Skeletal muscle cell (primary cell): ENCODE data around the gene TMEM132A.
A peak's percentile ranks its signal among the peaks of the same experiment; 100 is the strongest.

Experiments
- DNase-seq: peaks from one replicate; pipeline ENCODE4 v3.0.0-alpha.2; 2010; ENCODE audit warnings: low read depth
- H3K4me3 ChIP-seq: 2 replicates; pipeline ENCODE4 v1.5.1; 2011; ENCODE audit warnings: low read depth, mild to moderate bottlenecking, control low read depth, low read length, moderate library complexity

TMEM132A gene

DNA sequence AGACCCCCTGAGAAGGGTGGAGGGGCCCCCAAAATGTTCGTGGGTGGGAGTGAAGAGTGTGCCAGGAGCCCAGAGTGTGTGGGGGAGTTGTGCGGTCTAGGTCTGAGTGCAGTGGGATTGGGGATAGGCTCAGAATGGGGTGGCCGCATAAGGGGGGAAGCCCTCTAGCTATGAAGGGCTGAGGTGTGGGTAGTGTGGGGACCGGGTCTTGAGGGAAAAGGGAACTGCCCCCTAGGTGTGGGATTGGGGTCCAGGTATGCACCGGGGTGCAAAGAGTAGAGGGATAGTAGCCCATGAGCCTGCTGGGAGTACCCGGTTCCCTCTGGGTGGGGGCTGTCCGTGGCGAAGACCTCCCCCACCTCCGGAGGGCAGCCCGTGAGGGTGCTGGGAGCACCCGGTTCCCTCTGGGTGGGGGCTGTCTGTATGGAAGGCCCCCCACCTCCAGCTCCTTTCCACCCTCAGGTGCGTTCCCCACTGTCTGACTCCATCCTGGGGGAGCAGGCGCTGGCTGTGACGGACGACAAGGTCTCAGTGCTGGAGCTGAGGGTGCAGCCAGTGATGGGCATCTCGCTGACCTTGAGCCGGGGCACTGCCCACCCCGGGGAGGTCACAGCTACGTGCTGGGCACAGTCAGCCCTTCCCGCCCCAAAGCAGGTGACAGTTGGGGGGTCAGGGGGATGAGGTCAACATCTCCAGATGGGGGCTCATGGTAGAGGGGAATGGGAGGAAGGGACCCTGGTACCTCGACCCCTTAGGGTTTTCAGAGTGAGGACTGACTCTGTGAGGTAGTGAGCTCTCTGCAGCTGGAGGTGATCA is 10.7 kb downstream of the TMEM132A start:
- no peak overlapping the region for H3K4me3 ChIP-seq
- no peak for DNase-seq

DNA sequence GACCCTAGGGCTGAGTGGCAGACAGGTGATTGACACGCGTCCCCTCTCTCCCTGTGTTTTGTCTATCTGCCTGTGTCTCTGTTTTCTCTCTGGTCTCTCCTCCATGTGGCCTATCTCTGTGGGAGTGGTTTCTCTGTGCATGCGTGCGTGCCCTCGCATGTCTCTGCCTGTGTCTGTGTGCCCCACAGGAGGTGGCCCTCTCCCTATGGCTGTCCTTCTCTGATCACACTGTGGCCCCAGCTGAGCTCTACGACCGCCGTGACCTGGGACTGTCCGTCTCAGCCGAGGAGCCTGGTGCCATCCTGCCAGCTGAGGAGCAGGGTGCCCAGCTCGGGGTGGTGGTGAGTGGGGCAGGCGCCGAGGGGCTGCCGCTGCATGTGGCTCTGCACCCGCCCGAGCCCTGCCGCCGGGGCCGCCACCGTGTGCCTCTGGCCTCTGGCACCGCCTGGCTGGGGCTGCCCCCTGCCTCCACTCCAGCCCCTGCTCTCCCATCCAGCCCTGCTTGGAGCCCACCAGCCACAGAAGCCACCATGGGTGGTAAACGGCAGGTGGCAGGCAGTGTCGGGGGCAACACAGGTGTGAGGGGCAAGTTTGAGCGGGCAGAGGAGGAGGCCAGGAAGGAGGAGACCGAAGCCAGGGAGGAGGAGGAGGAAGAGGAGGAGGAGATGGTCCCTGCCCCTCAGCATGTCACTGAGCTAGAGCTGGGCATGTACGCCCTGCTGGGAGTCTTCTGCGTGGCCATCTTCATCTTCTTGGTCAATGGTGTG is 11.6 kb downstream of the TMEM132A start:
- no peak overlapping the region for H3K4me3 ChIP-seq
- no peak for DNase-seq

DNA sequence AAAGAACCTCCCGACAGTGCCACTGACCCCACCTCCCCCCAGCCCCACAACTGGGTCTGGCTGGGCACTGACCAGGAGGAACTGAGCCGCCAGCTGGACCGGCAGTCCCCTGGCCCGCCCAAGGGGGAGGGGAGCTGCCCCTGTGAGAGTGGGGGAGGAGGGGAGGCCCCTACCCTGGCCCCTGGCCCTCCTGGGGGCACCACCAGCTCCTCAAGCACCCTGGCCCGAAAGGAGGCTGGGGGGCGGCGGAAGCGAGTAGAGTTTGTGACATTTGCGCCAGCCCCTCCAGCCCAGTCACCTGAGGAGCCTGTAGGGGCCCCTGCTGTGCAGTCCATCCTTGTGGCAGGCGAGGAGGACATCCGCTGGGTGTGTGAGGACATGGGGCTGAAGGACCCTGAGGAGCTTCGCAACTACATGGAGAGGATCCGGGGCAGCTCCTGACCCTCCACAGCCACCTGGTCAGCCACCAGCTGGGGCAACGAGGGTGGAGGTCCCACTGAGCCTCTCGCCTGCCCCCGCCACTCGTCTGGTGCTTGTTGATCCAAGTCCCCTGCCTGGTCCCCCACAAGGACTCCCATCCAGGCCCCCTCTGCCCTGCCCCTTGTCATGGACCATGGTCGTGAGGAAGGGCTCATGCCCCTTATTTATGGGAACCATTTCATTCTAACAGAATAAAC is 12.3 kb downstream of the TMEM132A start:
- DNase-seq: no peak
- no peak overlapping the region for H3K4me3 ChIP-seq

DNA sequence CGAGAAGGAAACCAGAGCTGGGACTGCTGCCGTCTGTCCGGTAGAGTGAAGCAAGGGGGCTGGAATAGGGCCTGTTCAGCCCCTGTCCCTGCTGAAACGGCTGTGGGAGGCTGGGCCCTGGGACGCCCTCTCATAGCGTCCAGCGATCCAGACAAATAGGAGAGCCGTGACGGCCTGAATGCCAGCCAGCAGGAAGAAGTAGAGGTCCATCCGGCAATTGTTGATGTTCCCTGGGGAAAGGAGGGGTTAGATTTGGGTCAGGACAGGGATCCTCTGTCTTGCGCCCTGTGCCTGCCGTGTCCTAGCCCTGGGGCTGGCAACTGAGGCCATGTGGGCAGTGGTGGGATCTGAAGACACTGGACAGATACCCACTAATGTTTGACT is 12.9 kb downstream of the TMEM132A start:
- no peak overlapping the region for H3K4me3 ChIP-seq
- DNase-seq: no peak

DNA sequence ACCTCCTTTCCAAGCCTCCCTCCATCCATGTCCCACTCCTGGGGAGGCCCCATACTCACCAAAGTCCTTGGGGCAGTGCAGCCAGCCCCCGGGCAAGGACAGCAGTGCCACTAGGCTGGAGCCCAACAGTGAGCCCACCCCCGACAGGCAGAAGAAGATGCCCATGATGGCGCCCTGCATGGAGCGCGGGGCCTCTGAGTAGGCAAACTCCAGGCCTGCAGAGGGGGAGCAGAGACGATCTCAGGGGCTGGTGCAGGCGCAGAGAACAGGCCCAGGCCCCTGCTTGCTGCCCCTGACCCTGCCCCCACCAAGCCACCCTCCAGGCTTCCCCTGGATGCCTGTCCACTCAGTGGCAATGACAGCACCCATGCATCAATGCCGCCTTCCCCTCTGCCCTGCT is 13.6 kb downstream of the TMEM132A start:
- no peak overlapping the region for H3K4me3 ChIP-seq
- no peak for DNase-seq

DNA sequence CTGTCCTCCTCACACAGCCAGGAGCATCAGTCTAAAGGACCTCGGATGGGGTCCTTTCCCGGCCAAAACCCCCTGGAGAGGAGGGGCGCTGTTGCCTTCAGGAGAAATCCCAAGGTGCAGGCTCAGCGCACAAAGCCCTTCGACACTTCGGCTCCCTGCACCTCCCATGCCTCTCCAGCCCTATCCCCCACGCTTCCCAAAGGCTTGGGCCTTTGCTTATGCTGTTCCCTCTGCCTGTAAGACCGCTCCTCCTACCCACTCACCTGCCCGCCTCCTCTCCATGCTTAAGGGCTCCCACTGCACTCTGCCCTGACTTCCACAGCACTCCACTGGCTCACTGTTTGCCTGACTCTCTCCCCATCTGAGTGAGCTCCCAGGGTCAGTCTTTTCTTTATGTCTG is 14.2 kb downstream of the TMEM132A start:
- H3K4me3 ChIP-seq: no peak overlapping the region
- DNase-seq: no peak

DNA sequence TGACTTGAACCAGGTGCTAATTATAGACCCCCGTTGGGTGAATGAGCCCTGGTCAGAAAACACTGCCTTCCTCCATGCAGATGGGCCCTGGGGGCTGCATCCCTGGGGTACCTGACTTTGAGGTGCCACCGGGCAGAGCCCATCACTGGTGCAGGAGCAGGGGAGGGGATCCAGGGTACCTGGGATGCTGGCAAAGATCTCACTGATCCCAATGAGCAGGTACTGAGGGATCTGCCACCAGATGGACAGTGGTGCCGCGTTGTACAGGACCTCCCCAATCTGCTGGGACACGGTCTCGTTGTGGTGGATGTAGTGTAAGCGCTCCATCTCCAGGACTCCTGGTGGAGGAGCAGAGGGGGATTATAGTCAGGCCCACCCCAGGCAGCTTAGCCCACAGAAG is 15.0 kb downstream of the TMEM132A start:
- no peak for DNase-seq
- H3K4me3 ChIP-seq: no peak overlapping the region

DNA sequence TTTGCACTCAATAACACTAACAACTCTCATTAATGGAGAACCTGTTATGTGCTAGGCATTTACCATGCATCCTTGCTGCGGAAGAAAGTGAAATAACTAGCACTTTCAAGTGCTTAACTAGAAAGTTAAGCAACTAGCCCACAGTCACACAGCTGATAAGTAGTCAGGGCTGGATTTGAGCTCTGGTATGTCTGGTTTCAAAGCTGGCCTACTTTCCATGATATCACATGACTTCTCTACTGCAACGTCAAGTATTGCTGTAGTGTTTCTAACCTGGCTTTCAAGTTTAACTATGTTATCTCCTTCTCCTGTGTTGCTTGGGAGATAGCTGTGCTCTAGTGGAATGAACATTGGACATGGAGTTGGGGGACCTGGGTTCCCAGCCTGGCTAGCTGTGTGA is 15.6 kb downstream of the TMEM132A start:
- DNase-seq: no peak
- no peak overlapping the region for H3K4me3 ChIP-seq

DNA sequence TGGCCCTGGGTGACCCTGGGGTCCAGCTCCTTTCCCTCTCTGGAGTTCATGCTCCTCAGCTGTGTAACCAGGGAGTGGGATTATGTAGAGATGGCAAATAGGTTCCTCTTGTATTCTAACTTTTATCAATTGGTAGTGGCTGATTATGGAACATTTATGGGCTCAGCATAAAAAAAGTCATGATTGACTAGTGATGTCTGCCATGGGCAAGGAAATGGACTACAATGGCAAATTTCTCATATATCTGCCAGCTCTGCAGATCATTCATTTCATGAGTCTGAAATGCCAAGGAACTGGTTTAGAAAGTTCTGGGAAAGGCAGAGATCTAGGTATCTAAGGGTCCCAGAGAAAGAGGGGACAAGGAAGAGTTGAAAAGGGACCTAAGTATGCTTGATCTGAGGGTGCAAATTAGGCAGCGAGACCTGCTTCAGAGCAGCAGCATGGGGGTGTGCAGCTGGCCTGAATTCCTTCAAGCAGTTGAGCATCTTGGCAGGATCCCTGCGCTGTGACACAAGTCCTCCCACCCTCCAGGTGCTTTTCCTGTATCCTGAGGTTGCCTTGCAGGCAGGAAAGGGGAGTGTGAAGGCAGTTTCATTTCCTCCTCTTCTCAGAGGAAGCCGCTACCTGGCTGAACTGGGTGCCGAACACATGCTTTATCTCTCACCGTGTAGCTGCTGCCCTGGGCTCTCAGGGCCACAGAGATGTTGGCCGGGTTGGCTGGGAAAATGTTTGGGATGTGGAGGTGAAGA is 17.3 kb downstream of the TMEM132A start:
- no peak for DNase-seq
- H3K4me3 ChIP-seq: no peak overlapping the region

DNA sequence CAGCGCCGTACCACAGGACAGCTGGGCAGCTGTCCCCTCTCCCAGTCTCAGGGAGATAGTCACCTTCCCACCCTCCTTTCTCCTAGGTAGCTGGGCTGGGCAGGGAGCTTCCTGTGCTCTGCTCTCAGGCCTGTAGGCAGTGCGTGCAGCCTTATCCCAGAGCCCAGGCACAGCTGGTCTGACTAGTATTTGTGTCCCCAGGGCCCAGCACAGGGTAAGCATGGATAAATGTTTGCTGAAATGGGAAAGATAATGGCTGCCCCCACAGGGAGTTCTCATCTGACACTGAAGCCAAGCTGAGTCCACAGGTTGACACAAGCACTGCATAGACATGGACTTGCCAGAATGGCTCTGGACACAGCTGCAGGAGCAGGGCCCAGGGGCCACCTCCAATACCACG is 18.0 kb downstream of the TMEM132A start:
- no peak for DNase-seq

DNA sequence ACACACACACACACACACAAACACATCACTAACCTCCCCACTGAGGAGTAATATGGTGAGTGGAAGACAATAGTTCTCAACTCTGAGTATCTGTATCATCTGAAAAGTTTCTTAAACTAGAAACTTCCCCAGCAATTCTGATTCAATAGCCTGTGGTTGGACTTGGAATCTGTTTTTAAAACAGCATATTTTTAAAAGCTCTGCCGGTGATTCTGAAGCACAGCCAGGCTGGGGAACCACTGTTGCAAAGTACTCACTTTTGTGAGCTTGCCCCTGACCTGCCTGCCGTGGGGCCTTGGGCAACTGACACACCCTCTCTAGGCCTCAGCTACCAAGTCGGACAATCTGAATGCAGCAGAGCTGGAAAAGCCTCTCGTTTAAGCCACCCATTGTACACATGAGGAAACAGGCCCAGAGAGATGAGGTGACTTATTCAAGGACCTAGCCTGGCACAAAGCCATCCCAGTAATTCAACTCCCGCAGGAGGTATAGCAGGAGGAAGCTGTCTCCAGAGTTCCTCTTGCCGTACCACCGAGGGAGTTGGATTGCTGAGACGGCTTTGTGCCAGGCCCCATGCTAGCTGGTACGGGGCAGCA is 18.8 kb downstream of the TMEM132A start:
- DNase-seq: no peak
- H3K4me3 ChIP-seq: no peak overlapping the region

More for the DNA sequence above, 18.0 kb downstream of the TMEM132A start:
- H3K4me3 ChIP-seq: no peak overlapping the region

DNA sequence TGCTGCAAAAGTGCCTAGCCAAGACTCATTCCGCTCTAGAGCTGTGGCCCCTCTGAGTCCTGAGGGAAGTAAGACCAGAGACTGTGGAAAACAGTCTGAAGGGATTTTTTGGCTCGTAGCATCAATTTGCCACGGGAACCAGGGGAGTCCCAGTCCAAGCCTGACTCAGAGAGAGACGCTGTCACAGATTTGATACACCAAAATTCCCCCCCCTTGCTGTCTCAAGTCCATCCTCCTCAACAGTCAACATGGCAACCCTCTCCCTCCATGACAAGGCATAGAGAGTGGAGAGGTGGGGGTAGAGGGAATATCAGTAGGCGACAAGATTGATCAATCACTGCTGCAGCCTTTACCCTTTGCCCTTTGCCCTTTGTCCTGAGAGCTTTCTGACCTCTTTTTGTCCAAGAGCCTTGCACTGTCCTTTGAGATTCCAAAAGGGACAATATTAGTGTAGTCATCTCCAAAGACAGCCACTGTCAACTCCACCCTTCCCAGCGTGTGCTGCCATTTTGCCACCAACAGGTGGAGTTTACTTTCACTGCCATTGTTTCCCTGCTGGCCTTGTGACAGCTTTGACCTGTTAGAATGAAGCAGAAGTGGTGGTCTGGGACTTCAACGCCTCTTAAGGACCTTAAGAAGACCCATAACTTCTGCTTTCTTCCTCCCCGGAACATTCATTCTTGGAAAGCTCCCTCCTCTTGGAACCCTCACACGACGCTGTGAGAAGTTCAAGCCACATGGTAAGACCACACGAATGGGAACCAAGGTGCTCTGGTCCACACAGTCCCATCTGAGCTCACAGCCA is 20.4 kb downstream of the TMEM132A start:
- no peak overlapping the region for H3K4me3 ChIP-seq
- DNase-seq: no peak

DNA sequence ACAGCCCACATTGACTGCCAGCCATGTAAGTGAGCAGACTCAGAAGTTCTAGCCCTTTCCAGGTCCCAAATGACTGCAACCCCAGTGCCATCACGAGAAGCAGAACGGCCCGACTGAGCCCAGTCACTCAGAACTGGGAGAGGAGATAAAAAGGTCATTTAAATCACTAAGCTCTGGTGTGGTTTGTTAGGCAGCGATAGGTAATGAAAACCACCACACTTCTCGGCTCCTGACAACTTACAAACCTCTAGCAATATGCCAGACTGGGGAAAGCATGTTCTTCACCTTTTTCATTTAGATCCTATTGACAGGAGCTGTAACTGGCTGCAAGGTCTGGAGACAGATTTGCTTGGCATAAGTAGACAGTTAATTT is 21.0 kb downstream of the TMEM132A start:
- no peak overlapping the region for H3K4me3 ChIP-seq
- no peak for DNase-seq

DNA sequence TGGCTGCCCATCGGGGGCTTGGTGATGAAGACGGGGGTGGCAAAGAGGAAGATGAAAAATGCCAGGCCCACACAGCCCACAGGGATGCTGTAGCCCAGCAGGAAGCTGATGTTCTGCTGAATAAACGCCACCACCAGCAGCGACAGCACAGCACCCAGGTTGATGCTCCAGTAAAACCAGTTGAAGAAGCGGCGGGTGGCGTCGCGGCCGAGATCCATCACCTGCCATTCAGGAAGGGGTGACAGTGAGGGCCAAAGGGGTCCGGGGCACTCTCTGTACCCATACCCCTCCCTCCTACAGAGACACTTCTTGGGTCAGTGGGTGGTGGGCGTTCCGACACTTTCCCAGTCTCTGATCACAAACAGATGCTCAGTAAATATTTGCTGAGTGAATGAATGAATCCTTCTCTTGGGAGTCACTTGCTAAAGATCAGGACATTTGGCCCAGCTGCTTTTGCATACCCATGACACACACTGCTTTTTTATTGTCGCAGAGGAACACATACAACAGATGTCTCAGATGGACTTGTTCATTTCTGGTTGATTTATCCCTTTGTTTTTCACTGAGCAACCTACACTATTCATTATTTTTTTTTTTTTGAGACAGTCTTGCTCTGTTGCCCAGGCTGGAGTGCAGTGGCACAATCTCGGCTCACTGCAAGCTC is 22.5 kb downstream of the TMEM132A start:
- no peak for DNase-seq

DNA sequence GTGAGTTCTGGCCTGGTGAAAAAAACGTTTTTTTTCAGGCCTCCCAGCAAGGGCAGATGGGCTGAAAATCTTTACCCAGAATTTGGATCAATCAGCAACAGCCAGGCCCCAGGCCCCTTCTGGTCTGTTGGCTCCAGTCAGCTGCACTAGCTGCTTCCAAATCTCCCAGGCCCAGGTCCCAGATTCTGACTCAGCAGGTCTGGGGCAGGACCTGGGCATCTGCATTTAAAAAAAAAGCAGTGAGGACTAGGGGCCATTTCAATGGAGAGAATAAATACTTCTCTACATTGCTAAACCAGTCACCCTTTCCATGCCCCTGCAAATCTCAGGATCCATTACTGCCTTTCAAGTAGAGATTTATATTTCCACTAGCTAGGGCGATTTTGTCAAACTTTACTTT is 23.4 kb downstream of the TMEM132A start:
- H3K4me3 ChIP-seq: no peak overlapping the region
- no peak for DNase-seq

More for the DNA sequence above, 22.5 kb downstream of the TMEM132A start:
- H3K4me3 ChIP-seq: no peak overlapping the region

DNA sequence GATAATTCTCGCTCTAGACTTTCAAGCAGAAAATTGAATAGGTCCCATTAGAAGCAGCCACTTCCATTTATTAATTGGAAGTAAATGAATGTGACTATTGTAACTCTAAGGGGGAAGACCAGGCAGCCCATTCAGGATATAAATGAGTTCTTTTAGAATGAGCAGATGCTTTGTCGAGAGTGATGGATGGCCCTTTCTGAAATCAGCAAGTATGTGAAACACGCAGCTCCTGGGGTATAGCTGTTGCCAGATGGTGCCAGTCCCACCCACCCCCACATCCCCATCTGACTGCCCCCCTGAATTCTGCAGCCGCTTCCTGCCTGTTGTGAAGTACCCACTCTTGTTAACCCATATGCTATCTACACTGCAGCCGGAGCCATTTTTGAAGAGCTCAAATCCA is 24.0 kb downstream of the TMEM132A start:
- no peak overlapping the region for H3K4me3 ChIP-seq
- no peak for DNase-seq

DNA sequence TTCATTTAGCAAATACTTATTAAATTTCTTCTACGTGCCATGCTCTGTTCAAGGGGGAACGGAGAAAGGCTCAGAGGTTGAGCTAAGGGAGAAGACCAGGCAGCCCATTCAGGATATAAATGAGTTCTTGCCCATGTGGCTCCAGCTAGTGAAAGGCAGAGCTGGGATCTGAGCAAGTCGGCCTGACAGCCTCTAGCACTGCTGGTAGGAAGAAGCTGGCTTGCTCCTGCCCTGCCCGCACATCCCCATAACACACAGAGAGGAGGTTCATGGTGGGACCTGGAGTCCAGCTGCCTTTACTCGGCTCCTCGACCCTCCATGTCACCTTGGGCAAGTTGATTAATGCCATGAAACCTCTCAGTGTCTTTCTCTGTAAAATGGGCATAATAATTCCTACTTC is 25.8 kb downstream of the TMEM132A start:
- no peak for DNase-seq
- H3K4me3 ChIP-seq: no peak overlapping the region

DNA sequence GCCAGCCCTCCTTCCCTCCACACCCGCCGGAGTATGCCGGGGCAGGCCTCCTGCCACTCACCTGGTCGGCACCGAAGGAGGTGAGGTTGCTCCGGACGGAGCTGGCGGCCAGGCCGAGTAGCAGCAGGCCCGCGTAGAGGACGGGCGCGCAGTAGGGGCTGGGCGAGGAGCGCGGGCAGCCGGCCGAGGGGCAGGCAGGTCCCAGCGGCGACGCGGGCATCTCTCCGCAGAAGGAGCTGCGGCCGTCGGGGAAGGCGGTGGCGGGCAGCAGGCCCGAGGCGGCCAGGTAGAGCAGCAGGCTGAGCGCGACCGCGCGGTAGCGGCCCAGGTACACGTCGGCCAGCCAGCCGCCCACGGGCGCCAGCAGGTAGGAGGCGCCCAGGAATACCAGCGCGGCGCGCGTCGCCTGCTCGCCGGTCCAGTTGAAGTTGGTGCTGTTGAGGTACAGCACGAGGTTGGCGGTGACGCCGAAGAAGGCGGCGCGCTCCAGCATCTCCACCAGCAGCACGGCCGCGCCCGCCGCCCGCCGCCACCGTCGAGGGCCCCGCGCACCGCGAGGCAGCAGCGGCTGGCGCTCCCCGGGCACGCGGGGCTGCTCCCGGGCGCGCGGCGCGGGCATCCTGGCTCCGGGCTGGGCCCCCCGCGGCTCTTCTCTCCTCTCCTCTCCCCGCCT is 26.8 kb downstream of the TMEM132A start:
- peak overlapping the region; percentile 2 for H3K4me3 ChIP-seq
- no peak for DNase-seq
